ENCODE results near the gene TJP2. TPM values are rescaled to one million over a fixed set of nuclear protein-coding genes. Genes with fewer than 3 reads are reported as not detected.
"Not testable (repeated sequence)": the region's sequence is repeated elsewhere in the genome, so short reads cannot be mapped to it uniquely, and the experiment has no call there.

TJP2 gene
- total RNA-seq, 1 donor from 2014 or later: 5.7 TPM

GRCh38 chr9:69272212-69272611, 98.1 kb downstream of the TJP2 start:
- FAIRE-seq (no peak), DNase-seq (ENCODE audit: low spot score in 2 of 2) (no peak)

- no peak for DNase-seq (ENCODE audit: low spot score in 2 of 2)
- no peak for FAIRE-seq
Observed at GRCh38 chr9:69273161-69273560, 99.1 kb downstream of the TJP2 start.

GRCh38 chr9:69276775-69277174, 102.7 kb downstream of the TJP2 start:
- DNase-seq (ENCODE audit: low spot score in 2 of 2) (no peak), FAIRE-seq (no peak)

GRCh38 chr9:69279084-69279731, 105.1 kb downstream of the TJP2 start:
- DNase-seq (ENCODE audit: low spot score in 2 of 2) (no peak), FAIRE-seq (no peak)

- FAIRE-seq: no peak
- no peak for DNase-seq (ENCODE audit: low spot score in 2 of 2)
Observed at GRCh38 chr9:69279733-69280132, 105.7 kb downstream of the TJP2 start.

- FAIRE-seq (no peak), DNase-seq (ENCODE audit: low spot score in 2 of 2) (no peak)
Observed at GRCh38 chr9:69283003-69283402, 108.9 kb downstream of the TJP2 start.

GRCh38 chr9:69292078-69292477, 118.0 kb downstream of the TJP2 start:
- DNase-seq (ENCODE audit: low spot score in 2 of 2) (no peak), FAIRE-seq (no peak)

- no peak for FAIRE-seq
- no peak for DNase-seq (ENCODE audit: low spot score in 2 of 2)
Observed at GRCh38 chr9:69293156-69293555, 119.1 kb downstream of the TJP2 start.

GRCh38 chr9:69295872-69296552, 121.9 kb downstream of the TJP2 start:
- DNase-seq (ENCODE audit: low spot score in 2 of 2) (no peak), FAIRE-seq (no peak)

- FAIRE-seq (no peak), DNase-seq (ENCODE audit: low spot score in 2 of 2) (no peak)
Observed at GRCh38 chr9:69297300-69297980, 123.4 kb downstream of the TJP2 start.

- no peak for FAIRE-seq
- DNase-seq (ENCODE audit: low spot score in 2 of 2): no peak
Observed at GRCh38 chr9:69299315-69299714, 125.2 kb downstream of the TJP2 start.

- no peak for DNase-seq (ENCODE audit: low spot score in 2 of 2)
- FAIRE-seq: no peak
Observed at GRCh38 chr9:69299826-69300225, 125.7 kb downstream of the TJP2 start.

- FAIRE-seq (no peak), DNase-seq (ENCODE audit: low spot score in 2 of 2) (no peak)
Observed at GRCh38 chr9:69303331-69303730, 129.3 kb downstream of the TJP2 start.

GRCh38 chr9:69306895-69307445, 132.9 kb downstream of the TJP2 start:
- not testable (repeated sequence) for FAIRE-seq; DNase-seq (ENCODE audit: low spot score in 2 of 2)

- DNase-seq (ENCODE audit: low spot score in 2 of 2): no peak
- no peak for FAIRE-seq
Observed at GRCh38 chr9:69307446-69308205, 133.5 kb downstream of the TJP2 start.

GRCh38 chr9:69308206-69308931, 134.3 kb downstream of the TJP2 start:
- no peak for FAIRE-seq

GRCh38 chr9:69313175-69313574, 139.1 kb downstream of the TJP2 start:
- FAIRE-seq: no peak

More at GRCh38 chr9:69308206-69308931, 134.3 kb downstream of the TJP2 start:
- DNase-seq (ENCODE audit: low spot score in 2 of 2): no peak

GRCh38 chr9:69314547-69314946, 140.5 kb downstream of the TJP2 start:
- DNase-seq (ENCODE audit: low spot score in 2 of 2) (no peak), FAIRE-seq (no peak)

More at GRCh38 chr9:69313175-69313574, 139.1 kb downstream of the TJP2 start:
- no peak for DNase-seq (ENCODE audit: low spot score in 2 of 2)

GRCh38 chr9:69317081-69317480, 143.0 kb downstream of the TJP2 start:
- FAIRE-seq (no peak), DNase-seq (ENCODE audit: low spot score in 2 of 2) (no peak)

GRCh38 chr9:69317894-69318293, 143.8 kb downstream of the TJP2 start:
- FAIRE-seq (no peak), DNase-seq (ENCODE audit: low spot score in 2 of 2) (no peak)

All from frontal cortex (tissue), 4 donors.